Stimulated activated naive CD8-positive, alpha-beta T cell treated with anti-CD3 and anti-CD28 coated beads, Interleukin-15, Interleukin-2, amounts not matched to agents 100 ng/mL and 50 ng/mL, for 24 hours (primary cell): ENCODE data around the gene FLRT1.

ENCODE experiments used
- H3K27ac Mint-ChIP-seq: one replicate; pipeline ENCODE4 v1.8.0; 2021; ENCODE audit warnings: mild to moderate bottlenecking, mixed read lengths
- H3K27me3 Mint-ChIP-seq: one replicate; pipeline ENCODE4 v1.8.0; 2021; ENCODE audit warnings: mixed read lengths
- H3K36me3 Mint-ChIP-seq: one replicate; pipeline ENCODE4 v1.8.0; 2021; ENCODE audit warnings: low read depth, mixed read lengths
- H3K4me1 Mint-ChIP-seq: one replicate; pipeline ENCODE4 v1.8.0; 2021; ENCODE audit warnings: low read depth, mixed read lengths
- H3K4me3 Mint-ChIP-seq: one replicate; pipeline ENCODE4 v1.8.0; 2021; ENCODE audit warnings: mild to moderate bottlenecking, mixed read lengths
- H3K9me3 Mint-ChIP-seq: one replicate; pipeline ENCODE4 v1.8.0; 2021; ENCODE audit warnings: mixed read lengths

Gene FLRT1

DNA sequence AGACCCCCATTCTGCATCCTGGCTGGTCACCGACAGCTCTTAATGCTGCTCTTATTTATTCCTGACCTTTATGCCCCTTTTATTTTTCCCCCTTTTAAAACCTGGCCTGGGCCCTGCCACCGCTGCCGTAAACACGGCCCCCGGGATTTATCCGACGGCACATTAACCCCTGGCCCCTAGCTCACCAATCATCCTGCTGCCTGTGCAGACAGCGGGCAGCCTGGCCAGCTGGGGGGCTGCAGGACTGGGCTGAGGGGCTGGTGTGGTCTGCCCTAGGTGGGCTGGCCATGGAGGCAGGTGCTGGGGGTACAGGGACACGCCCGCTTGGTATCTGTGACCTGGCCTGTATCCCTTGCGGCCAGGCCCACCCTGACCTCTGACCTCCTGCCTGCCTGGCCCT, 21.4 kb upstream of the FLRT1 start:
- peaks cover 5% of the 10 kb centered on the region for H3K36me3 Mint-ChIP-seq
- H3K27ac Mint-ChIP-seq: no peak overlapping the region
- H3K4me1 Mint-ChIP-seq: no peaks in the 10 kb centered on the region
- H3K27me3 Mint-ChIP-seq: no peaks in the 10 kb centered on the region
- no peak overlapping the region for H3K4me3 Mint-ChIP-seq
- H3K9me3 Mint-ChIP-seq: no peaks in the 10 kb centered on the region

DNA sequence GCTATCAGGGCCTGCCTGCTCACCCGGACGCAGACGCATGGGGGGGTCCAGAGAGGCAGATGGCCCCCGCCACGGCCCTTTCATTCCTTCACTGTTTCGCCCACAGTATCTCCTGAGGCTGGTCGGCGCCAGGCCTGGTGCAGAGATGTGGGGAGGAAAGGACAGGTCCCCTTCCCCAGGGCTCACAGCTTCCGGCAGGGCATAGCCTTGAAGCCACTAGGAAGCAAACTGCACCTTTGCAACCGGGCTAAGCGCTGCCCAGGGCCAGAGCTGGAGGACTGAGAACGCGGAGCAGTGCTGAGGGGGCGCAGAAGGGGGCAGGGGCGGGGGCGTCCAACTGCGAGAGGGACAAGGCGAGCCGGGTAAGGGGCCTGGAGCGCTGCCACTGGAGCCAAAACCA, 20.2 kb upstream of the FLRT1 start:
- H3K27me3 Mint-ChIP-seq: no peaks in the 10 kb centered on the region
- peaks cover 5% of the 10 kb centered on the region for H3K36me3 Mint-ChIP-seq
- H3K9me3 Mint-ChIP-seq: no peaks in the 10 kb centered on the region
- H3K27ac Mint-ChIP-seq: no peak overlapping the region
- H3K4me1 Mint-ChIP-seq: no peaks in the 10 kb centered on the region
- H3K4me3 Mint-ChIP-seq: no peak overlapping the region

DNA sequence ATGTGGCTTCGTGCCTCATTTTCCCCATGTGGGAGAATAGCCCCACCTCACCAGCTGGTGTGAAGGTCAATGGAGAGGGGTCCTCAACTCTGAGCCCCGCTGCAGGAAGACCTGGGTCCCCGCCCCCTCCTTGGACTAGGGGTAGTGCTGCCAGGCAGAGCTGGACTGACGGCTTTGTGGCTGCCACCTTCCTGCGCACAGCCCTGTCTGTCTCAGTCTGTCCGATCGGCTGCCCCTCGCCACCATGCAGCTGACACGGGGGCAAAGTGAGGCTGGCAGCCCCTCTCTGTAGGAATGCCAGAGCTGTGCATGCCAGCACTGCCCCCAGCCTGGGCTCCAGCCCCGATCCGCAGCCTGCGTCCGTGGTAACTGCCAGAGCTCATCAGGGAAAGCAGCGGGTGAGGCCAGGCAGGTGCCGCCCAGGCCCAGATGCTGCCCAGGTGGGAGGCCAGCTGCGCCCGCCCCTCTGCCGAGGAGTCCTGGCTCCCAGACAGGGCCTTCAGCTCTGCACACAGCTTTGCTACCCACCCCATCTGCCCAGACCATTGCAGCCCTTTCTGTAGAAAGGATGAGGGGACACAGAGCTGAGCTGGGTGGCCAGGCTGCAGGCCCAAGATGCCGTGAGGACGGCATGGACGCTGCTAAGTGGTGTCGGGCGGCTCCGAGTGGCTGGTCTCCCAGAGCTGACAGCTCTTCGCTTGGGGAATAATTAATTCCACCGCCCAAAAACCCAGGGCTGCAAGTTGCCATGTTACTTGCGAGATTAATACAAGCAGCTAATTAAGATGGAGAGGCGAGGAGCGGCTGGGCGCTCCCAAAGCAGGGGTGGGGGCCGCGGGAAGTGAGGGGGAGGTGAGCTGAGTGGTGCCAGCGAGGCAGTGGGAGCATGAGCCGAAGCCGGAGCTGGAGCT, 19.5 kb upstream of the FLRT1 start:
- H3K27ac Mint-ChIP-seq: no peak overlapping the region
- H3K4me3 Mint-ChIP-seq: no peak overlapping the region

DNA sequence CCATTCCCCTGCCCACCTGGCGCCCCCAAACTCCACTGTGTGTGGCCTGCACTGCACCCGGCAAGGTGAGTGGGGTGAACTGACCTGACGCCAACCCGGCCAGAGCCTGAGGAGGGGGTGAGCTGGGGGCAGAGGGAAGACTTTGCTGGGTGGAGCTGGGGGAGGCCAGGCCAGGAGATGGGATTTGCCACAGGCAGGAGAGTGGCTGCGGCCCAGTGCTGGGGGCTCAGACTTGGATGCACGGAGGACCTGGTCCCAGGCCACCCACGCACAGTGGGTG, 17.8 kb upstream of the FLRT1 start:
- no peaks in the 10 kb centered on the region for H3K27me3 Mint-ChIP-seq
- H3K9me3 Mint-ChIP-seq: no peaks in the 10 kb centered on the region
- no peaks in the 10 kb centered on the region for H3K36me3 Mint-ChIP-seq
- H3K4me3 Mint-ChIP-seq: no peak overlapping the region
- H3K27ac Mint-ChIP-seq: no peak overlapping the region
- no peaks in the 10 kb centered on the region for H3K4me1 Mint-ChIP-seq

More for the DNA sequence above, 19.5 kb upstream of the FLRT1 start:
- H3K36me3 Mint-ChIP-seq: peaks cover 4% of the 10 kb centered on the region
- H3K4me1 Mint-ChIP-seq: no peaks in the 10 kb centered on the region
- no peaks in the 10 kb centered on the region for H3K27me3 Mint-ChIP-seq
- no peaks in the 10 kb centered on the region for H3K9me3 Mint-ChIP-seq

DNA sequence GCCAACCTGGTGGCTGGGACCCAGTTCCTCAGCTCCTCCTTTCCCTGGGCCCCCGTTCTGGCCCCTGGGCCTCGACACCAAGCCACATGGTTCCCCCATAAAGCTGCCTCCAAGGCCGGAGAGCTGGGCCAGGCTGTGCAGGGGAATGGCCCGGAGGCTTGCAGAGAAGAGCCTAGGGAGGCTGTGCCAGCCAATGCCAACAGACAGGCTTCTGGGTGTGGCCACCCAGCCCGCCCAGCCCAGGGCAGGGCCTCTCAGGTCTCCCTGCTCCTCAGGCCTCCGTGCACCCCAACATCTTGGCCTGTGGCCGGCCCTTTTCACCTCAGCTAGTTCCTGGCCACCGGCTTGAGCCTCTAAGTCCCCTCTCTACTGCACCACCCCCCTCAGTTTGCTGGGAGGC, 17.4 kb upstream of the FLRT1 start:
- H3K27me3 Mint-ChIP-seq: no peaks in the 10 kb centered on the region
- no peaks in the 10 kb centered on the region for H3K4me1 Mint-ChIP-seq
- H3K36me3 Mint-ChIP-seq: no peaks in the 10 kb centered on the region
- H3K27ac Mint-ChIP-seq: no peak overlapping the region
- H3K9me3 Mint-ChIP-seq: no peaks in the 10 kb centered on the region
- no peak overlapping the region for H3K4me3 Mint-ChIP-seq

DNA sequence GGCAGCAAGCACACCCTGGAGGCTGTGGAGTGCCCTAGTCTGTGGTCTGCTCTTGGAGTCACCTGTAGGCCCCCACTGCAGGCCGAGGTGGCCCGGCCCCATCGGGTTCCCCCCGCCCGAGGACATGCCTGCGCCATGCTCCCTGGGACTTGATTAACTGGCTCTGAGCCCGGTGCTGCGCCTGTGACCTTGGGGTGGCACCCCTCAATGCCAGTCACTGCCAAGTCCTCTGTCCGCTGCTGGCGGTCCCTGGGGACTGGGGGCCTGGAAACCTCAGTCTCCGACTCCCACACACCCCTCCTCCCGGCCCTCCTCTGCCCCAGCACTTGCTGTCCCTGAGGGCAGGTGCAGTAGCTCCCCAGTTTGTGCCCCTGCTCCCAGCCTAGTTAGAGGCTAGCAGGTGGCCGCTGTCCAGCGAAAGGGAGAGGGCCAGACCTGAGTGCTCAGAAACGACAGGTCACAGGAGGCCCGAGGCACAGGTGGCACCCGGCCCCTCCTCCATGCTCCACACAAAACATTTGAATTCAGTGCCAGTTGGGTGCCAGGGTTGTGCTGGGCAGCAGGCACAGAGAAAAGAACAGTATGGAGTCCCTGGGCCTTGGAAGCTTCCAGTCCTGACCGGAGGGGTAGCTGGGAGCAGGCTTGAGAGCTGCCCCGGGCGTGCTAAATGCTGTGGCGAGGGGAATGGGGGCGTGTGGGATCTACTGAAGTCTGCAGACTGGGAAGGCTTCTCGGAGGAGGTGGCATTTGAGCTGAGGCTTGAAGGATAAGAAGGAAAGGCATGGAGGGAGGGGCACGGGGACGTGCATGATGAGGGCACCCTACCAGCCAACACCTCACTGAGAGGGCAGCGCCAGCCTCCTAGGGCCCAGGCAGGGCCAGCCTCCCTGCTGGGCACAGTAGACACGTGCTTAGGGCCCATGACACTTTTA, 16.4 kb upstream of the FLRT1 start:
- no peaks in the 10 kb centered on the region for H3K27me3 Mint-ChIP-seq
- no peaks in the 10 kb centered on the region for H3K36me3 Mint-ChIP-seq
- H3K9me3 Mint-ChIP-seq: no peaks in the 10 kb centered on the region
- H3K4me3 Mint-ChIP-seq: no peak overlapping the region
- no peak overlapping the region for H3K27ac Mint-ChIP-seq
- H3K4me1 Mint-ChIP-seq: no peaks in the 10 kb centered on the region

DNA sequence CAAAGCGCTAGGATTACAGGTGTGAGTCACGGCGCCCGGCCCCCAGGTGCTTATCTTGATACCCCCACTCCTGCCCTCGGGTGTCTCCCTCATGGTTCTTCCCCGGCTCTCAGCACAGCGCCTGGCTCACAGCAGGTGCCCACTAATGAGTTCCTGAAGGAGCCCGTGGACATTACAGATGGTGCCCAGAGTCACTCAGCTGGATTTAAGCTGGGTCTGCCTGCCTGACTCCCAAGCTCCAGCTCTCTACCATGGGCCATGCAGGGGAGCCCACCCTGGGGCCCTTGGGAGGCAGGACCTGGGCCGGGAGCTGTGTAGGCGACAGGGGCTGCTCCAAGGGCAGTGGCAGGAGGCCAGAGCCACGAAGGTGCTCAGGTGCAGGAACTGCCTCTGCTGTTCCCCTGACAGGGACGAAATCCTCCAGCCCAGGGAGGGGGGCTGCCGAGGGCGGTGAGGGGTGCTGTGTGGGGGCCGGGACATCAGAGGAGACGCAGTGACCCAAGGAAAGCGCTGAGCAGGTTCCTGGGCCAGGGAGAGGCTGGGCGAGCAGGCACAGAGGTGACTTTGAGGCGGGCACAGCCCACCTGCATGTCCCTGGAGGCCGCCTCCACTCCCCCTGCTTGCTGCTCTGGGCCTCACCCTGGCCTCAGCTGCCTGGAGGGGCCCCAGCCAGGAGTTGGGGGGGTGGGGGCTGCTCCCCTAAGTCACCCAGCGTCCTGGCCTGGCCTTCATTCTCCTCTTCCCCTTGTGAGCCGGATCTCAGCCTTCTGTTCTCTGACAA, 14.6 kb upstream of the FLRT1 start:
- Mint-ChIP-seq H3K4me3 (no peak overlapping the region), H3K27me3 (no peaks in the 10 kb centered on the region), H3K27ac (no peak overlapping the region), H3K36me3 (no peaks in the 10 kb centered on the region), H3K9me3 (no peaks in the 10 kb centered on the region), H3K4me1 (no peaks in the 10 kb centered on the region)

DNA sequence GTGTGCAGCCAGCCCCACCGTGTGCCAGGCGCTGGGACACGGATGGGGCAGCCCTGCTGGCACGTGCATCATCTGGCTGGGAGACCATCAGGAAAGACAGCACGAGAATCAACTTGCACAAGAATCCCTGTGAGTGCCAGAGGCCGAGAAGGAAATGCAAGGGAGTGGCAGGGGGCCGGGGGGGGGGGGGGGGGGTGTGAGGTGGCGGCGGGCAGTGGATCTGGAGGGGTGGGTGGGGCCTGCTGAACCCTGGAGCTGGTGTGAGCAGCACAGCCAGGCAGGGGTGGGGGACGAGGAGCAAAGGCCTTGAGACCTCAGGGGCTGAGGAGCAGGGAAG, 14.0 kb upstream of the FLRT1 start:
- Mint-ChIP-seq H3K36me3 (no peaks in the 10 kb centered on the region), H3K4me1 (no peaks in the 10 kb centered on the region), H3K4me3 (no peak overlapping the region), H3K27ac (no peak overlapping the region), H3K27me3 (peaks cover 3% of the 10 kb centered on the region), H3K9me3 (no peaks in the 10 kb centered on the region)

DNA sequence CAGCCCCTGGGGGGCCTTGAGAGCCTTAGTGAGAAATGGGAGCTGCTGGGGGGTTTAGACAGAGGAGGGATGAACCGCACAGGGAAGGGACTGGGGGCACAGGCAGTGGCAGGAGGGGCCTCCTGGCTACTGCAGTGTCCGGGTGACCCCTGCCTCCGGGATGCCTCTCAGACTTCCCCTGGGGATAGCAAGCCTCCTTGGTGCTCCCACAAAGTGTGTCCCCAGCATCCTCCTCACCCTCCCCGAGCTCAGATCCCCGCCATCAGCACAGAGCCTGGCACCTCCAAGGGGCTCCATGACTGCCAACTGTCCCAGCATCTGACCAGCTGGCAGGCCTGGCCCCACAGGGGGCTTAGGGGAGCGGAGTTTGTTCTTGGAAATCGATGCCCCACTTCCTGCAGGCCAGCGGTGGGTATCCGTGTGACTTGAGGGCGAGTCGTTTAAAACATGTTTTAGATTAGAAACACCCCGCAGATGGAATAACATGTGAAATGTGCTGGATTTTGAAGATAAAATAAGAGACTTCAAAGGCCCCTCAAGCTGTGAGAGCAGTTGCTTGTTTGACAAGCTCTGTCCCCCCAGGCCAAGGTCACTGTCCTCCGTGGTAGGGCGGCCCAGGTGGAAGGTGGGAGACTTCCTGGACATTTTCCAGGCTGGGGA, 13.5 kb upstream of the FLRT1 start:
- peaks cover 7% of the 10 kb centered on the region for H3K27me3 Mint-ChIP-seq
- H3K36me3 Mint-ChIP-seq: no peaks in the 10 kb centered on the region
- H3K4me1 Mint-ChIP-seq: no peaks in the 10 kb centered on the region
- no peak overlapping the region for H3K4me3 Mint-ChIP-seq
- H3K27ac Mint-ChIP-seq: no peak overlapping the region
- no peaks in the 10 kb centered on the region for H3K9me3 Mint-ChIP-seq

DNA sequence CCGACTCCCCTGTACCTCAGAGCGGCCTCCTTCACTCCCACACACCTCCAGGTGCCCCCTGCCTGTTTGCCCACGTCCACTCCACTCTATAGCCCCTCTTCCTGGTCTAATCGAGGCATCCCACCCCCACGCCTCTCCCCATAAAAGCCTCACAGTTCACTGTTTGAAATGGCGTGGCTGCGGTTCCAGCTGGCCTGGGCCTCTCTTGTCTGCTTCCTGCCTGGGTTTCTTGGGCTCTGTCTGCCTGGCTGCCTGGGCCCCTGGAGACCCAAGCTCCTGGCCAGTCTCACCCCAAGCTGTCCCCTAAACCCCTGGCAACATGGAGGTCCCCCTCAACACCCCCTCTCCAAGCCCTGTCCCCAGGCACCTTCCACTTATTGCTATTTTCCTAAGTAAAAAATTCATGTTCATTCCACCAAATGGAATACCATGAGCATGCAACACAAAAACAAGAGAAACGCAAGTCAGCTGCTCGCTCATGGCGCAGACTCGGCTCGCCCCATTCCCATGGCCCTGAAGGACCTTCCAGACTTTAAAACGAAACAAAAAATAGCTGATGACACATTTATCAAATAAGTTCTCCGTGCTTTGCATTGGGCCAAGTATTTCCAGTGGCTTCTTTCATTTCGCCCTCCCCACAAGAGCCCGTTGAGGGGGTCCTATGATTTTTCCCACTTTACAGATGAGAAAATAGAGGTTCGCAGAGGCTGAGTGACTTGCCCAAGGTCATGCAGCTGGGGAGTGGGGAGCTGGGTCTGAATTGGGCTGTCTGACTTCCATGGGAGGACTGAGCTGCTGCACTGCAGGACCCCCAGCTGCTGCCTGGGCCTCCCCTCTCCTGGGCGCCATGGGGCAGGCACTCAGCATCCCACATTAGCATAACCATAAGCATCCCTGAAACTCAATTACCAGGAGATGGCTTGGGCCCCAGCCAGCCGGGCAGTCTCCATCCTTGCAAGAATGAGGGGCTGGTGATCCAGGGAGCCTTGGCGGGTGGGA, 11.7 kb upstream of the FLRT1 start:
- peaks cover 7% of the 10 kb centered on the region for H3K27me3 Mint-ChIP-seq
- H3K27ac Mint-ChIP-seq: no peak overlapping the region
- H3K9me3 Mint-ChIP-seq: no peaks in the 10 kb centered on the region
- H3K4me1 Mint-ChIP-seq: no peaks in the 10 kb centered on the region
- H3K4me3 Mint-ChIP-seq: no peak overlapping the region
- no peaks in the 10 kb centered on the region for H3K36me3 Mint-ChIP-seq

DNA sequence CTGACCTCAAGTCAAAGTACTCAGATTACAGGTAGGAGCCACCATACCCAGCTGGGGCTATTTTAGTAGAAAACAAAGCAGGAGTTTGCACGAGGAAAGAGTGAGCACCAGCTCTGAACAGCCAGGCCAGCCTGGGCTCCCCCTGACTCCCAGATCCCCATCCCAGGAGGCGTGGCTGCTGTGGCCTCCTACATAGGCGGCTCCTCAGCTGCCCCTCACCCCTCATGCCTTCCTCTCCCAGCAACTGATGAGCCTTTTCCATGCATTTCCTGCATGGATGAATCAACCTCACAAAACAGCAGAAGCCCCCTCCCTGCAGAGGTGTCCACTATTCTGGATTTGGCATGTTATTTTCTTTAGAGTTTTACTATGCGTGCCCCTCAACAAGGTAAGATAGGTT, 10.5 kb upstream of the FLRT1 start:
- H3K27me3 Mint-ChIP-seq: peaks cover 13% of the 10 kb centered on the region
- no peaks in the 10 kb centered on the region for H3K4me1 Mint-ChIP-seq
- no peak overlapping the region for H3K27ac Mint-ChIP-seq
- H3K9me3 Mint-ChIP-seq: no peaks in the 10 kb centered on the region
- H3K36me3 Mint-ChIP-seq: no peaks in the 10 kb centered on the region
- no peak overlapping the region for H3K4me3 Mint-ChIP-seq

DNA sequence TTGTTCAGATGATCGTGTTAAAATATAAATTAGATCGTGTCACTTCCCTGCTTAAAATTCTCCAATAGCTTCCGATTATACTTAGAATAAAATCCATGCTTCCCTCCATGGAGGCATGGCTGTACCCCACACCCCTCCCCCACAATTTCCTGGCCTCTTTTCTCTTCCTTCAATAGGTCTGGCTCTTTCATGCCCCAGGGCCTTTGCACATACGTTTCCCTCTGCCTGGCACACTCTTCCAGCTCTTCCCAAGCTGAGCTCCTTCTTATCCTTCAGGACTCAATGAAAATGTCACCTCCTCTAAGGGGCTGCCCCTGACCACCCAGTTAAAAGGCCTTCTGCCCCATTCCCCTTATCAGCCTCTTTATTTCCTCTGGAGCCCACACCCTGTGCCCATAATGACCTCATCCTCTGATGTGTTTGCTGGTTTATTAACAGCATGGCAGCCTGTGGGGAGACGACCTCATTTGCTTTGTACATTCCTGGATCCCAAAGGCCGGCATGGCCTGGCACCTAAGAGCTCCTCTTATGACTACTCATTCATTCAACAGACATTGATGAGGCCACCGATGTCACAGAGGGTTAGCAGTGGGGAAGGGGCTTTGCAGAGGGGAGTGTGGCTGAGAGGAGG, 9.0 kb upstream of the FLRT1 start:
- Mint-ChIP-seq H3K4me3 (no peak overlapping the region), H3K36me3 (no peaks in the 10 kb centered on the region), H3K4me1 (no peaks in the 10 kb centered on the region), H3K27me3 (peaks cover 13% of the 10 kb centered on the region), H3K9me3 (no peaks in the 10 kb centered on the region), H3K27ac (no peak overlapping the region)

DNA sequence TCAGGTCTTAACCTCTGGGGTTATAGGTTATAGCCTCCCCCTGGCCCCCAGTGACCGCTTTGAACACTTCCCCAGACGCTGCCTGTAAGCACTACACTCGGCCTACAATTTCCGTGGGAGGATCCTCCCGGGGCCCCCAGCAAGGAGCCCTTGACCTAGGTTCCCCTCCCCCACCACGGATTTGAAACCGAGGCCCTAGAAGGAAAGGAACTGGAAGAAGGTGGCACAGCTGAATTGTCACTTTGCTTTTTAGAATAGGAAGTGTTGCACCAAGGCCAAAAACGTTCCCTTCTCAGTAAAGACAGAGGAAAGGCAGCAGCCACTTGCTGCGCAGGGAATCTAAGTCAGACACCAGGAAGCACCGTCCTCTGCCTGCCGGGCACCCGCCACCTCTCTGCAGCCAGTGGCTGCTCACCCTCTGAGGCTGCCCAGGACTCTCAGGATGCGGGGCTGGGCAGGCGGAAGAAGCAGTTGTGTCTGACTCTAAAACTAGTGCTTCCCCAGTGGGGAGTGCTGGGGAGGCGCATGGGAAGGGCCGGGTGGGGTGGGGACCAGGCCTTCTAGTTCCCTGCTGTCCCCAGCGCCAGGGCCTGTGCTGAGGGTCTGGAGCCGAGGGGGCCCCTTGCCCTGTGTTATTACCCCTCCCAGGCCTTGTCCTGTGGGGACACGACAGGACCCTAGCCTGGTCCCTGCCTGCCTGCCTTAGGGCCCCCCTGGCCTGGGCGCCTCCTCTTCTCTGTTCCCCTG, 7.9 kb upstream of the FLRT1 start:
- no peak overlapping the region for H3K4me3 Mint-ChIP-seq
- no peaks in the 10 kb centered on the region for H3K36me3 Mint-ChIP-seq

More for the DNA sequence above, 7.9 kb upstream of the FLRT1 start:
- H3K4me1 Mint-ChIP-seq: no peaks in the 10 kb centered on the region
- H3K27ac Mint-ChIP-seq: no peak overlapping the region
- peaks cover 16% of the 10 kb centered on the region for H3K27me3 Mint-ChIP-seq
- H3K9me3 Mint-ChIP-seq: no peaks in the 10 kb centered on the region
